Coronary artery (tissue), 2 donors: ENCODE results near the gene CEP83.

ENCODE experiments used
- DNase-seq: peaks from one replicate; pipeline ENCODE4 v3.0.0-alpha.2; 2017; ENCODE audit warnings: low spot score
- H3K27ac ChIP-seq, 2 donors: fragments of 200-600 bp; sonication (generic); one replicate each; pipeline ENCODE4 v1.5.1; 2016 to 2019
- H3K4me3 ChIP-seq: fragments of 200-600 bp; sonication (generic); 2 replicates; pipeline ENCODE4 v1.5.1; 2016; ENCODE audit warnings: mild to moderate bottlenecking, moderate library complexity
- TF ChIP-seq, protein P1 (sequence below): fragments of 200-600 bp; sonication (generic); IDR thresholded peaks from one replicate; pipeline ENCODE4 v1.5.1; 2019; ENCODE audit warnings: antibody characterized with exemption

Gene CEP83

DNA sequence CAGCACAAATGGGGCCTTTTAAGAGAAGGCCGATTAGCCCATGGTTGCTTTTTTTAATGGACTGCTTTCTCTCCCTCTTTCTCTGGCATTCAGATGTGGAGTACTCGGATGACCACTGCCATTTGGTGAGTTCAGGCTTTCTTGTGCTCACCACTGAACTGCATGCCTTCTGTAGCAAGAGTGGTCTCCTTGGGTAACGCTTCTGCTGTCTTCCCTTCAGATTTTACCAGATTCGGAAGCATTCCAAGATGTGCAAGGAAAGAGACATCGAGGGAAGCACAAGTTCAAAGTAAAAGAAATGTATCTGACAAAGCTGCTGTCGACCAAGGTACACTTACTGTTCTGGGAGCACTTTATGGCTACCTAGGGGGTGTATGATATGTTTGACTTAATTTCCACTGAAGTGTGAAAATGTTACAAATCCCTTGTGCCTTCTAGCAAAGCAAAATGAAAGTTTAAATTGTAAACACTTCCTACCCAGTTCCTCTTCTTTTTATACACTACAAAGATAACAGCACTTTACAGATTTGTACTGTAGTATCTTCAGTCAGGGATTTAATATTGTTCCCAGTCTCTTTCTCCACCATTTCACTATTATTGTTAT is 162.5 kb downstream of the CEP83 start:
- TF ChIP-seq, protein P1, sequence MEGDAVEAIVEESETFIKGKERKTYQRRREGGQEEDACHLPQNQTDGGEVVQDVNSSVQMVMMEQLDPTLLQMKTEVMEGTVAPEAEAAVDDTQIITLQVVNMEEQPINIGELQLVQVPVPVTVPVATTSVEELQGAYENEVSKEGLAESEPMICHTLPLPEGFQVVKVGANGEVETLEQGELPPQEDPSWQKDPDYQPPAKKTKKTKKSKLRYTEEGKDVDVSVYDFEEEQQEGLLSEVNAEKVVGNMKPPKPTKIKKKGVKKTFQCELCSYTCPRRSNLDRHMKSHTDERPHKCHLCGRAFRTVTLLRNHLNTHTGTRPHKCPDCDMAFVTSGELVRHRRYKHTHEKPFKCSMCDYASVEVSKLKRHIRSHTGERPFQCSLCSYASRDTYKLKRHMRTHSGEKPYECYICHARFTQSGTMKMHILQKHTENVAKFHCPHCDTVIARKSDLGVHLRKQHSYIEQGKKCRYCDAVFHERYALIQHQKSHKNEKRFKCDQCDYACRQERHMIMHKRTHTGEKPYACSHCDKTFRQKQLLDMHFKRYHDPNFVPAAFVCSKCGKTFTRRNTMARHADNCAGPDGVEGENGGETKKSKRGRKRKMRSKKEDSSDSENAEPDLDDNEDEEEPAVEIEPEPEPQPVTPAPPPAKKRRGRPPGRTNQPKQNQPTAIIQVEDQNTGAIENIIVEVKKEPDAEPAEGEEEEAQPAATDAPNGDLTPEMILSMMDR = no peak
- H3K27ac ChIP-seq = no peak overlapping the region
- no peak for DNase-seq
- no peak overlapping the region for H3K4me3 ChIP-seq

DNA sequence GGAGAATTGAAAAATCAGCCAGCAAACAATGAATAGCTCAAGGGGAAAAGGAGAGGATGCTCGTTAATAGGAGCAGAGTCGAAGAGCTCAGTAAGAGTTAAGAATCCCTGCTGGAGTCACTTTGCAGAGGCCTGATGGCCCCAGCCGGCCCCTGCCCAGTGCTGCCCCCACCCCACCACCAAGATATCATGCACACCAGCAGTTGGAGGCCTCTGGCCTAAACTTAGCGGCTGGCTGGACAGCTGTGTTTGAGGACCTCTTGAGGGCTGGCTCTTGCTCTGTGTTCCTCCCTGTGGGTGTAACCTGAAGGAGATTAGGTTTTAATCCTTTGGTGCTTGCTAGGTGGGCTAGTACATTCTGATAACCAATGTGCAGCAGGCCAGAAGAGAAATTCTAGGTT is 169.3 kb downstream of the CEP83 start:
- H3K27ac ChIP-seq = peak overlapping the region; percentile 50 to 65
- no peak overlapping the region for H3K4me3 ChIP-seq
- TF ChIP-seq, protein P1 = no peak
- no peak for DNase-seq

DNA sequence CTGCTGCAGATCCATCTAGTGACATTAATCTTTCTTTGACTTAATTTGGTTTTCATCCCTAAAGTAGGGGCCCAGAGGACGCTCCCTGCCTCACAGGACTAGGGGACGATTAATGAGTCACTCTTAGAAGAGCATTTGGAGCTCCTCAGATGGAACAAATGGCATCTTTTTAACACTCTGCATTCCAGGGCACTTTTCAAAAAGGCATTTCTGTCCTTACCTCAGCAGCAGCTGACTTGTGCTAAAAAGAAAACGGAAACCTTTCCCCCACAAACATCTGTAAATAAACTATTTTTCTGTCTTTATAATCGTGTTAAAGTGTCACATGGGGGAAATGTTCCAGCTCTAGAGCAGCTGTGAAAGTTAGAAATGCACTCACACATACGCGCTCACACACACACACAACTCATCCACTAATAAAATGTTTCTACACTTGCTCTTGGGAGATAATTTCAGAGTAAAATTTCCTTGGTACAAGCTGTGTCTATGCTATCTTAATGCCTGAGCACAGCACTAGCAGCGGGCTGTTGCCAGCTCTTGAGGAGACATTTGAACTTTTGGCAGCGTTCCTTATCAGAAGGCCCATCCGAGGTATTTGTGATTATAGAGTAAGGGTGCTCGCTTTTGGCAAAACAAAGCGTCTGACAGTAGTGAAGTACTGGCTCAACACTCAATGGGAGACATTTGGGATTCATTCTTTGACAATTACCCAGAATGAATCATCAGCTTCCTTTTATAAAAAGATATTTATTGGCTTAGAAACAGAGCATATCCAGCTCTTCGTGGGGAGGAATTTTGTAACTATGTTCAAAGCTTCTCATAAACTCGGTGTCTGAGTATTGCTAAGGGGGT is 170.0 kb downstream of the CEP83 start:
- no peak overlapping the region for H3K4me3 ChIP-seq
- TF ChIP-seq, protein P1 = no peak
- peak overlapping the region; percentile 50 to 65 for H3K27ac ChIP-seq
- no peak for DNase-seq

DNA sequence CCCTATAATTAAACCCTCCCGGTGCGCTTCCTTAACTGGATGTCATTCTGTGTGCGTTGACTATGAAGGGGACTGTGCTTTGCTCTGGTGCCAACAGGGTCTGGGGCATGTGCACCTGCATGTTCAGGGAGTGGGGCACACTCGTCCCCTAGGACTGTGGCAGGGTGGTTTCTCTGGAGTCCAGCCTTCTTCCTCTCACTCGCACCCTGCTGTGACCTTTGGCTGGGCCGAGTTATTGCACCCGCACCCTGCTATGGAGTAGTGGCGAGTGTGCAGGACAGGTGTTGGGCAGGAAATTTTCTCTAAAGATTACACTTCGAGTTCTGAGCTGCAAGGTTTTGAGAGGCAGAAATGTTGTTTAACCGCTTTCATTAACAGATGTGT is 172.4 kb downstream of the CEP83 start:
- DNase-seq = no peak
- TF ChIP-seq, protein P1 = no peak
- Histone ChIP-seq H3K27ac (no peak overlapping the region), H3K4me3 (no peak overlapping the region)

DNA sequence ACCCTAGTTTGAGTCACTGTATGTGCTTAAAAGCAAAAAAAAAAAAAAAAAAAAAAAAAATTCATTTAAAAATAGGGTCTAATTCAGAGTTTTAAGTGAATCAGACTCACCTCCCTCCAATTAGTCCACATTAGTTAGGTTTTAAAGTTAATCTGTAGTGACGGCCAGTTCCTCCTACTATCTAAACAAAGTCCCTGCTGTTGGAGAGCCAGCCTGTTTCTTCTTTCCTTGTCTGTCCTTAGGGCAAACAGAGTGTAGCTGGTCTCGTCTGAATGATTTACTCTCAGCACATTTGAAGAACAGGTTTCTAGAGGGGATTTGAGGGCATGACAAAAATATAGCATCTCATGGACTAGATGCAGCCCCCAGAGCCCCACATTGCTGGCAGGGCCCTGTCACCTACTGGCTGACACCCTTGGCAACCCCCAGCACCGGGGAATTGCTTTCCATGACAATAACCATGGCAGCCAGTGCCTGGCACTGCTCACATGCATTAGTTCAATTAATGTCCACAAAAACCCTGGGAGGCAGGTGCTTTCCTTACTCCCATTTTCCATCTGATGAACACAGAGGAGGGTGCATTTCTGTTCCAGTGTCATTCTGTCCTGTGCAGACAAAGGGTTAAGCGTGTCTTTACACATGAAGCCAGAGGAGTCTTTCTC is 173.0 kb downstream of the CEP83 start:
- DNase-seq = no peak
- TF ChIP-seq, protein P1 = no peak
- Histone ChIP-seq H3K27ac (no peak overlapping the region), H3K4me3 (no peak overlapping the region)

DNA sequence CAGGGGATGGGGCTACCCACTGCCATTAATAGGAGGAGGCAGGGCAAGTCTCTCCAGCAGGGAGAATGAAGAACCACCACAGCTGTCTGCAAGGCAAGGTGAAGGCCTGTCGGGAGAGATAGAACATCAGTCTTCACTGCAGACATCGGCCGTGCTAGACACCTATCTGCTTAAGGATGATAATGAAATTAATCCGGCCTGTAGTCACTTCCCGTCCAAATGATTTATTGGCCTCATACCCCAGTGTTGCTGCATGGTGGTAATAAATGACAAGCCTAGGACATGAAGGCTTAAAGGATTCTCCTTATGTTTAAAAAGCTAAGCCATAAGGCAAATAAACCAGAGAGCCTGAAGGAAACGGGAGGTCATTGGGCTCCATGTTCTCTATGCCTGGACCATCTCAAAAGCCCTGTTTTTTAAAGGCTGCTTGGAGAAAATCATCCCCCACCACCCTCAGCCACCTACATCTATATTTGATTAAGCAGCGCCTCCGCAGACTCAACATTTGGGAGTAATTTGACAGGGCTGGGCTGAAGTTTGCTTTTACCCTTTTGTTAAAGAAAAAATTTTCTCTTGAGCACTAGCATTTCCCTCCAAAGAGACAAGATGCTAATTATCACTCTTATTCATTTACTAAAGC is 173.6 kb downstream of the CEP83 start:
- no peak for DNase-seq
- Histone ChIP-seq H3K27ac (no peak overlapping the region), H3K4me3 (no peak overlapping the region)
- TF ChIP-seq, protein P1 = no peak
